Measurements from ENCODE around the gene SGO1. TPM values are rescaled to one million over a fixed set of nuclear protein-coding genes. Genes with fewer than 3 reads are reported as not detected.
"Not testable (repeated sequence)": the region's sequence is repeated elsewhere in the genome, so short reads cannot be mapped to it uniquely, and the experiment has no call there.

SGO1 gene
- total RNA-seq, 1 experiment from 2014 or later, result 23.5 TPM

DNA sequence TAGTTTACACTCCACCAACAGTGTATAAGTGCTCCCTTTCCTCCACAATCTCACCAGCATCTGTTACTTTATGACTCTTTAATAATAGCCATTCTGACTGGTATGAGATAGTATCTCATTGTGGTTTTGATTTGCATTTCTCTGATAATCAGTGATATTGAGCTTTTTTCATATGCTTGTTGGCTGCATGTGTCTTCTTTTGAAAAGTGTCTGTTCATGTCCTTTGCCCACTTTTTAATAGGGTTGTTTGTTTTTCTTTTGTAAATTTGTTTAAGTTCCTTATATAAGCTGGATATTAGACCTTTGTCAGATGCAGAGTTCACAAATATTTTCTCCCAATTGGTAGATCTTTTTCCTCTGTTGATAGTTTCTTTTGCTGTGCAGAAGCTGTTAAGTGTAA is 19.9 kb upstream of the SGO1 start:
- not testable (repeated sequence) for H2AFZ ChIP-seq (ENCODE audit: low read depth, low read length, poor library complexity, severe bottlenecking)

DNA sequence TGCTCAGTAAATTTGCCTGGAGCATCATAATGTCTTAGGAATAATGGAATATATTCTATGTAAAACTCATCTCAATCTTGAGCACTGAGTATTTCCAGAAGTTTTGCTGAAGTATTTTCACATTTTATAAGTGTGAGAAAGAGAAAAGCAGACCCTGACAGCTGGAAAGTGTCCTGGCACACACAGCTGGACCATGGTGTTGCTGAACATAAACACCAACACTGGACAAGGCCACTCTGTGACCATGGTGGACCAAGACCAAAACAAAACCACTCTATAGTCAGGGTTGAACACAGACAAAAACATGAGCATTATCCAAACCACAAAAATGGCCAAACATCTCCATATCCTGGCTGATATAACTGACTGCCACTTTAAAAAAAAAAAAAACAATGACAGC is 15.1 kb upstream of the SGO1 start:
- no peak for TF ChIP-seq RAD21 (IDR thresholded peaks at IDR 0.05; ENCODE audit: low read depth)
- TF ChIP-seq, protein P1, sequence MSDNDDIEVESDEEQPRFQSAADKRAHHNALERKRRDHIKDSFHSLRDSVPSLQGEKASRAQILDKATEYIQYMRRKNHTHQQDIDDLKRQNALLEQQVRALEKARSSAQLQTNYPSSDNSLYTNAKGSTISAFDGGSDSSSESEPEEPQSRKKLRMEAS (IDR thresholded peaks at IDR 0.05), result no peak
- TF ChIP-seq, protein P2, sequence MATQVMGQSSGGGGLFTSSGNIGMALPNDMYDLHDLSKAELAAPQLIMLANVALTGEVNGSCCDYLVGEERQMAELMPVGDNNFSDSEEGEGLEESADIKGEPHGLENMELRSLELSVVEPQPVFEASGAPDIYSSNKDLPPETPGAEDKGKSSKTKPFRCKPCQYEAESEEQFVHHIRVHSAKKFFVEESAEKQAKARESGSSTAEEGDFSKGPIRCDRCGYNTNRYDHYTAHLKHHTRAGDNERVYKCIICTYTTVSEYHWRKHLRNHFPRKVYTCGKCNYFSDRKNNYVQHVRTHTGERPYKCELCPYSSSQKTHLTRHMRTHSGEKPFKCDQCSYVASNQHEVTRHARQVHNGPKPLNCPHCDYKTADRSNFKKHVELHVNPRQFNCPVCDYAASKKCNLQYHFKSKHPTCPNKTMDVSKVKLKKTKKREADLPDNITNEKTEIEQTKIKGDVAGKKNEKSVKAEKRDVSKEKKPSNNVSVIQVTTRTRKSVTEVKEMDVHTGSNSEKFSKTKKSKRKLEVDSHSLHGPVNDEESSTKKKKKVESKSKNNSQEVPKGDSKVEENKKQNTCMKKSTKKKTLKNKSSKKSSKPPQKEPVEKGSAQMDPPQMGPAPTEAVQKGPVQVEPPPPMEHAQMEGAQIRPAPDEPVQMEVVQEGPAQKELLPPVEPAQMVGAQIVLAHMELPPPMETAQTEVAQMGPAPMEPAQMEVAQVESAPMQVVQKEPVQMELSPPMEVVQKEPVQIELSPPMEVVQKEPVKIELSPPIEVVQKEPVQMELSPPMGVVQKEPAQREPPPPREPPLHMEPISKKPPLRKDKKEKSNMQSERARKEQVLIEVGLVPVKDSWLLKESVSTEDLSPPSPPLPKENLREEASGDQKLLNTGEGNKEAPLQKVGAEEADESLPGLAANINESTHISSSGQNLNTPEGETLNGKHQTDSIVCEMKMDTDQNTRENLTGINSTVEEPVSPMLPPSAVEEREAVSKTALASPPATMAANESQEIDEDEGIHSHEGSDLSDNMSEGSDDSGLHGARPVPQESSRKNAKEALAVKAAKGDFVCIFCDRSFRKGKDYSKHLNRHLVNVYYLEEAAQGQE (IDR thresholded peaks at IDR 0.05; ENCODE audit: low read depth), result no peak
- TF ChIP-seq YY1 (IDR thresholded peaks at IDR 0.05; ENCODE audit: extremely low read depth, insufficient replicate concordance, low read depth, low read length), result no peak
- no peak for TF ChIP-seq SRF (IDR thresholded peaks at IDR 0.05; ENCODE audit: low read depth)
- ChIA-PET RAD21 (ENCODE audit: low non-redundant PET in 1 of 2, low total read pairs in 2 of 2, uncharacterized antibody in 2 of 2, unreplicated experiment in 2 of 2) (no interaction called here), CTCF (no interaction called here)

More for the DNA sequence above, 19.9 kb upstream of the SGO1 start:
- H3K79me2 ChIP-seq (ENCODE audit: insufficient read depth, low read length); CTCF ChIA-PET; RAD21 ChIA-PET (ENCODE audit: low non-redundant PET in 1 of 2, low total read pairs in 2 of 2, uncharacterized antibody in 2 of 2, unreplicated experiment in 2 of 2); ATAC-seq; H3K4me3 ChIP-seq (replicated peaks in 1 of 2; ENCODE audit: low read depth in 1 of 2, low read length in 2 of 2); BruUV-seq (replicated peaks); H3K4me2 ChIP-seq (ENCODE audit: low read length); POLR2A ChIA-PET; H3K4me1 ChIP-seq (ENCODE audit: control insufficient read depth in 1 of 2, insufficient read depth in 2 of 2, low read length in 2 of 2); intact Hi-C loops (cut with micrococcal nuclease); H4K20me1 ChIP-seq (ENCODE audit: insufficient read depth); H3K9me2 ChIP-seq (ENCODE audit: insufficient read depth); H3K9me3 ChIP-seq (ENCODE audit: control insufficient read depth in 1 of 2, insufficient read depth in 1 of 2, low read depth in 1 of 2, low read length in 2 of 2); H3K27me3 ChIP-seq (ENCODE audit: insufficient read depth, low read length); H3K9ac ChIP-seq (ENCODE audit: low read length); H3K27ac ChIP-seq (ENCODE audit: low read depth, low read length); H3K36me3 ChIP-seq (ENCODE audit: control insufficient read depth in 1 of 2, insufficient read depth in 2 of 2, low read length in 2 of 2); DNase-seq (ENCODE audit: low read depth, low spot score): not testable (repeated sequence)

More for the DNA sequence above, 15.1 kb upstream of the SGO1 start:
- Histone ChIP-seq H3K9me3 (ENCODE audit: control insufficient read depth in 1 of 2, insufficient read depth in 1 of 2, low read depth in 1 of 2, low read length in 2 of 2) (no peaks in the 10 kb centered on the region), H3K4me2 (ENCODE audit: low read length) (no peak overlapping the region), H3K27ac (ENCODE audit: low read depth, low read length) (no peak overlapping the region), H3K4me3 (replicated peaks in 1 of 2; ENCODE audit: low read depth in 1 of 2, low read length in 2 of 2) (no peak overlapping the region), H3K9me2 (ENCODE audit: insufficient read depth) (no peaks in the 10 kb centered on the region; the same call in 1 of the 2 replicates), H3K4me1 (ENCODE audit: control insufficient read depth in 1 of 2, insufficient read depth in 2 of 2, low read length in 2 of 2) (peaks cover 0 to 9% of the 10 kb centered on the region in 2 experiments; a peak in 2 of 4 replicates), H2AFZ (ENCODE audit: low read depth, low read length, poor library complexity, severe bottlenecking) (no peak overlapping the region), H3K9ac (ENCODE audit: low read length) (no peak overlapping the region), H3K36me3 (ENCODE audit: control insufficient read depth in 1 of 2, insufficient read depth in 2 of 2, low read length in 2 of 2) (no peaks in the 10 kb centered on the region), H3K79me2 (ENCODE audit: insufficient read depth, low read length) (no peaks in the 10 kb centered on the region), H4K20me1 (ENCODE audit: insufficient read depth) (no peaks in the 10 kb centered on the region), H3K27me3 (ENCODE audit: insufficient read depth, low read length) (0 out of 2 replicates have a peak, but pooled peaks cover 8% of the 10 kb centered on the region)
- DNase-seq (ENCODE audit: low read depth, low spot score), result no peak
- POLR2A ChIA-PET, result no interaction called here
- no peak for ATAC-seq
- intact Hi-C loops (cut with micrococcal nuclease), result no loop called here
- BruUV-seq (replicated peaks), result no TSS peak

All from HCT116 (cell line).